SIG-M5 treated with dmso at 0.1 percent for 504 hours (cell line): Measurements from ENCODE around the gene MLH3.

ENCODE experiments used
- DNase-seq: peaks from one replicate; lab custom pipeline; 2025; ENCODE audit not compliant: unreplicated experiment; lab: John Stamatoyannopoulos, UW

The MLH3 gene

GRCh38 chr14:74973003-74973653 is 78.1 kb downstream of the MLH3 start:
- DNase-seq, result no peak

GRCh38 chr14:74968811-74969210 is 82.5 kb downstream of the MLH3 start:
- DNase-seq, result no peak

GRCh38 chr14:74965486-74966153 is 85.6 kb downstream of the MLH3 start:
- DNase-seq, result no peak

- DNase-seq, result no peak
These were observed 86.3 kb downstream of the MLH3 start for GRCh38 chr14:74964787-74965485.
